NB4 (cell line): ENCODE results near the gene TTLL1.
A peak's percentile ranks its signal among the peaks of the same experiment; 100 is the strongest.

Source experiments
- DNase-seq: peaks from one replicate; pipeline ENCODE4 v3.0.0; 2010; ENCODE audit warnings: low read depth
- H3K4me3 ChIP-seq: one replicate; pipeline ENCODE4 v1.5.1; 2011; ENCODE audit warnings: mild to moderate bottlenecking, low read depth, low read length, moderate library complexity
- MYC ChIP-seq: IDR thresholded peaks from 2 replicates; pipeline ENCODE4 v1.6.1; 2011; ENCODE audit warnings: low read depth, low read length
- POLR2A ChIP-seq: IDR thresholded peaks from 2 replicates; pipeline ENCODE4 v1.6.1; 2011; ENCODE audit warnings: mild to moderate bottlenecking; ENCODE audit not compliant: insufficient read length; ENCODE audit errors: extremely low read depth
- TF ChIP-seq, protein P1 (sequence below): IDR thresholded peaks from 2 replicates; pipeline ENCODE4 v1.6.1; 2011; ENCODE audit warnings: low read depth, low read length
- TF ChIP-seq, protein P2 (sequence below): IDR thresholded peaks from one replicate; pipeline ENCODE4 v1.5.1; 2012; ENCODE audit warnings: low read depth, low read length

TTLL1 gene

DNA sequence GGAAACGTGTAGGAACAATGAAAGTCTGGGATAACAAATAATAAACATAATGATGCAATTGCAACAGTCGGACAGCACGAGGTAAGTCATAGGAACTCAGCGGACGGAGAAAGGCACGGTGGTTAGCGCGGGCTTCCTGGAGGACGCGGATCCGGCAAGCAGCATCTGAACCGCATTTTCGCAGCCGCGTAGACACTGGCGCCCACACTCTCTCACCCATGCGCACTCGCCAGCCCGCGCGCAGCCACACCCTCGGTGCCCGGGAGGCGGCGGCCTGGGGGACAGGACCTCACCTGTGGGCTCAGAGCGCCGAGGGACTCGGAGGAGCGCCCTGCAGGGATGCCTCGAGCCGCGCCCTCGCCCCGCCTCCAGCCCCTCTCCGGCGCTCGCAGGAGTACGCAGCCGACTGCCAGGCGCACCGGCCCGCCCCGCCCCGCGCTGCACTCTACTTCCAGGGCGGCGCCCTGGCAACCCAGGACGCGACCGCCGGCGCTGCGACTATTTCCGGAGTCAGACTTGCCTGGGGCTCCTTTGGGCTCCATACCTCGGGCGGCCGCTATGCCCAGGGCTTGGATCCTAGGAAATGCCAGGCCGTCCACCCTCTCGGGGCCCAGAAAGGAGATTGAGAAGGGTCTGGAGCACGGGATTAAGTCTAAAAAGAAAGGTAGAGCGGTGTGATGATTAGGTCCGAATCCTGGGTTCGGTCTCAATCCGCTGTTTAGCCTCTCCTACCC, at the start of gene TTLL1:
Gene TTLL1 (minus strand): TSS at position 408 of the 734 bp plus-strand sequence. CDS start 13,805 bp downstream, outside the sequence.
- TF ChIP-seq, protein P1, sequence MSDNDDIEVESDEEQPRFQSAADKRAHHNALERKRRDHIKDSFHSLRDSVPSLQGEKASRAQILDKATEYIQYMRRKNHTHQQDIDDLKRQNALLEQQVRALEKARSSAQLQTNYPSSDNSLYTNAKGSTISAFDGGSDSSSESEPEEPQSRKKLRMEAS = peak; percentile 32; the same call in 1 of the 2 replicates
- no peak for TF ChIP-seq MYC
- TF ChIP-seq, protein P2, sequence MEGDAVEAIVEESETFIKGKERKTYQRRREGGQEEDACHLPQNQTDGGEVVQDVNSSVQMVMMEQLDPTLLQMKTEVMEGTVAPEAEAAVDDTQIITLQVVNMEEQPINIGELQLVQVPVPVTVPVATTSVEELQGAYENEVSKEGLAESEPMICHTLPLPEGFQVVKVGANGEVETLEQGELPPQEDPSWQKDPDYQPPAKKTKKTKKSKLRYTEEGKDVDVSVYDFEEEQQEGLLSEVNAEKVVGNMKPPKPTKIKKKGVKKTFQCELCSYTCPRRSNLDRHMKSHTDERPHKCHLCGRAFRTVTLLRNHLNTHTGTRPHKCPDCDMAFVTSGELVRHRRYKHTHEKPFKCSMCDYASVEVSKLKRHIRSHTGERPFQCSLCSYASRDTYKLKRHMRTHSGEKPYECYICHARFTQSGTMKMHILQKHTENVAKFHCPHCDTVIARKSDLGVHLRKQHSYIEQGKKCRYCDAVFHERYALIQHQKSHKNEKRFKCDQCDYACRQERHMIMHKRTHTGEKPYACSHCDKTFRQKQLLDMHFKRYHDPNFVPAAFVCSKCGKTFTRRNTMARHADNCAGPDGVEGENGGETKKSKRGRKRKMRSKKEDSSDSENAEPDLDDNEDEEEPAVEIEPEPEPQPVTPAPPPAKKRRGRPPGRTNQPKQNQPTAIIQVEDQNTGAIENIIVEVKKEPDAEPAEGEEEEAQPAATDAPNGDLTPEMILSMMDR = no peak
- peak; percentile 66 for TF ChIP-seq POLR2A

DNA sequence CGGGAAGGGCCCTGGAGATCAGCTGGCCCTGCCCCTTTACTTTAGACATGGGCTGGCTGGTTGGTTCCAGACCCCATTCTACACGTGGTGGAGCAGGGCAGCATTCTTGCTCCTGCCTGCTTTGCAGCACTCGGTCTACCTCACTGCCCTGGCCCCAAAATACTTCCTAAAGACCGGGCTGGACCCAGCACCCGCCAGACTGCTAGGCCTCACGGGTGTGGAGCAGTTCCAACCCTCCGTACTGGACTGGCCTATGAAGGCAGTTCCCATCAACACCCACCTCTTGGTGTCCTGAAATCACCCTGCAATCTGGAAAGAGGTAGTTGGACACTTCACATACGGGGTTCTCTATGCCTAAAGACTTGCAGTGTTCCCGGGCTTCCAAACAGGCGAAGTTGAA, 47.6 kb upstream of the TTLL1 start:
- H3K4me3 ChIP-seq = no peak overlapping the region
- TF ChIP-seq MYC (no peak), POLR2A (no peak)
- TF ChIP-seq, protein P2 = no peak
- TF ChIP-seq, protein P1 = no peak
- DNase-seq = no peak

More for the DNA sequence above, at the start of gene TTLL1:
- peak; percentile 92 for DNase-seq
- peak within 1 kb of the TSS; percentile 75 for H3K4me3 ChIP-seq

DNA sequence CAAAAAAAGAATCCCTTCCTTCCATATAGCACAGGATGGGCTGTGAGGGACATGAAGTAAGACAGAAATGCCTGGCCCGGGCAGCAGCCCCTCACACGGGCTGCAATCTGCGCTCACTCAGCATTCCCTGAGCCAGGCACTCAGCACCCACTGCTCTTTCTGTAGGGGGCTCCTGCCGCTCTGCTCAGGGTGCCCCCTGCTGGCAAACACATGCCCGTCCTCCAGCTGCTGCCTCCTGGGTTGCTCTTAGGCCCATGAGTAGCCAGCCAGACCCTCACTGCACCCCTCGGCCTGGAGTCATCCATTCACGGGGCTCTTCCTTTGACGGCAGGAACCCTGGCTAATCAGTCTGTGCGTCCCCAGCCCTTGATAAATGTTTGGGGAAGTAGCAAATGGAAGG, 47.1 kb upstream of the TTLL1 start:
- TF ChIP-seq MYC (no peak), POLR2A (no peak)
- TF ChIP-seq, protein P2 = peak; percentile 87
- TF ChIP-seq, protein P1 = no peak
- H3K4me3 ChIP-seq = no peak overlapping the region
- DNase-seq = peak; percentile 70

DNA sequence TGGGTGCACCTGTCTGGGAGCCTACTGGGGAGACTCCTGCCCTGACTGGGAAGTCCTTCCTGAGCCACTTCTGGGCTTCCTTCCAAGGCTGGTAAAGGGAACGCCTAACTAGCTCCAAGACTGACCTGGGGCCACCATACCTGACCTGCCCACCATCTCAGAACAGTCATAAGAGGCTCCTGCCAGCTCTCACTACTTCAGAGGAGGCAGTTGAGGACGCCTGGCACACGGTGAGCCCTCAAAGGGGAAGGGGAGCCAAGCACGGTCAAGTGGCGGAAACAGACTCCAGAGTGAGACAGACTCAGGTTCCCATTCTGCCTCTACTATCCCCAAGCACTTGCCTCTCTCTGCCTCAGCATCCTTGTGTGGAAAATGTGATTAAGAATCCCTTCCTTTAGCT, 46.4 kb upstream of the TTLL1 start:
- DNase-seq = no peak
- H3K4me3 ChIP-seq = no peak overlapping the region
- TF ChIP-seq MYC (no peak), POLR2A (no peak)
- TF ChIP-seq, protein P1 = no peak
- TF ChIP-seq, protein P2 = no peak

DNA sequence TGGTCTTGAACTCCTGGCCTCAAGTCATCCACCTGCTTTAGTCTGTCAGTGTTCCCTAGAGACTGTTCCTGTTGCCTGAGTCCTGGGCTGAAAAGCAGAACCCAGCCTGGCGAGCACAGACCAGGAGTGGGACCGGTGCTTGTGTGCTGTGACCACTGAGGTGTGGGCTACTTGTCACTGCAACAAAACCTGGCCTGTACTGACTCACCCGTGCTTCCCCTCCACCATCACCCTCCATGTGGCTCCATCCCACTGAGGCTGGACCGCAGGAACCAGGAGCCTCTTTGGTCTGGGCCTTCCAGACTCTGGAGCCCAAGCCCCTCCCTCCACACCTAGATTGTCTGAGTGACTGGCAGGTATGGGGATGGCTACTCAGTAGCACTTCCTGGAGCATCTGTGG, 45.4 kb upstream of the TTLL1 start:
- no peak for TF ChIP-seq MYC
- TF ChIP-seq POLR2A = no peak
- TF ChIP-seq, protein P1 = no peak
- TF ChIP-seq, protein P2 = no peak
- DNase-seq = no peak
- H3K4me3 ChIP-seq = no peak overlapping the region
